Natural killer cell (primary cell): ENCODE data around the gene GFOD2. TPM values are rescaled to one million over a fixed set of nuclear protein-coding genes. Genes with fewer than 3 reads are reported as not detected.

Source experiments
- ATAC-seq, 3 donors: fragments of 150-1000 bp in 2 of 3; fragments of 200-7000 bp in 1 of 3; cut with Tn5 transposase; 1 replicate in 1 of 3; 2 replicates in 2 of 3; pipeline ENCODE4 v1.10.0; 2021; ENCODE audit warnings: mild to moderate bottlenecking in 2 of 3, moderate library complexity in 2 of 3
- DNase-seq, 2 donors: peaks; one replicate each; pipeline versions ENCODE4 v3.0.0 to v3.0.0-alpha.2; 2013 to 2021; ENCODE audit warnings: mixed read lengths in 1 of 2
- H3K27ac ChIP-seq: one replicate; pipeline ENCODE4 v1.5.1; 2013; ENCODE audit warnings: mild to moderate bottlenecking, low read length
- H3K27me3 ChIP-seq: one replicate; pipeline ENCODE4 v1.6.1; 2013; ENCODE audit warnings: low read length; ENCODE audit not compliant: control insufficient read depth, insufficient read depth
- H3K36me3 ChIP-seq: one replicate; pipeline ENCODE4 v1.6.1; 2013; ENCODE audit warnings: low read length; ENCODE audit not compliant: control insufficient read depth, insufficient read depth
- H3K4me1 ChIP-seq: one replicate; pipeline ENCODE4 v1.6.1; 2013; ENCODE audit warnings: low read length; ENCODE audit not compliant: control insufficient read depth, insufficient read depth
- H3K4me3 ChIP-seq: one replicate; pipeline ENCODE4 v1.5.1; 2013; ENCODE audit warnings: low read length
- H3K9me3 ChIP-seq: one replicate; pipeline ENCODE4 v1.6.1; 2013; ENCODE audit warnings: low read length; ENCODE audit not compliant: control insufficient read depth, insufficient read depth
- H3K27ac Mint-ChIP-seq, 2 donors: one replicate each; pipeline ENCODE4 v1.8.0; 2022; ENCODE audit warnings: mild to moderate bottlenecking in 2 of 2, mixed read lengths in 2 of 2, moderate library complexity in 1 of 2
- H3K27me3 Mint-ChIP-seq, 2 donors: one replicate each; pipeline ENCODE4 v1.8.0; 2022; ENCODE audit warnings: low read depth in 2 of 2, mixed read lengths in 2 of 2
- H3K36me3 Mint-ChIP-seq: one replicate; pipeline ENCODE4 v1.8.0; 2022; ENCODE audit warnings: mixed read lengths
- H3K4me1 Mint-ChIP-seq, 2 donors: one replicate each; pipeline ENCODE4 v1.8.0; 2022; ENCODE audit warnings: mixed read lengths in 2 of 2
- H3K4me3 Mint-ChIP-seq: one replicate; pipeline ENCODE4 v1.8.0; 2022; ENCODE audit warnings: mild to moderate bottlenecking, moderate library complexity, mixed read lengths
- H3K9me3 Mint-ChIP-seq, 2 donors: one replicate each; pipeline ENCODE4 v1.8.0; 2022; ENCODE audit warnings: mixed read lengths in 2 of 2
- CTCF ChIP-seq: fragments of 200-600 bp; IDR thresholded peaks from one replicate; pipeline ENCODE4 v1.8.0; 2022; ENCODE audit warnings: antibody characterized with exemption
- WGBS: methylation state at CpG from one replicate; pipeline ENCODE4 v1.1.7; 2013; ENCODE audit warnings: missing lambda C conversion rate; ENCODE audit not compliant: insufficient coverage; 5-methylcytosine and 5-hydroxymethylcytosine counted together
- intact Hi-C: fragments of 100-400 bp; cut with micrococcal nuclease; formaldehyde crosslinking; loops from one replicate; pipeline ENCODE4 v1.14.2; 2022
- total RNA-seq, 4 donors: library from RNA; stranded (reverse); fragments of 120-200 nt in 1 of 4; gene quantifications; one replicate each; pipeline versions ENCODE4 v1.2.3 to v1.2.4, GENCODE V29; 2013 to 2022

The GFOD2 gene
- total RNA-seq, 3 donors from 2014 or later (not counting 1 experiment from before 2014, with no cell fraction given): 6.5 to 10.9 (median 8.3) TPM

- intact Hi-C loops: no loop called here
- no peak overlapping the region for H3K27ac ChIP-seq
- no peak overlapping the region for H3K4me3 ChIP-seq
- H3K9me3 ChIP-seq: no peaks in the 10 kb centered on the region
- 87% methylated on average over 59 of the region's 59 CpGs for WGBS
- Mint-ChIP-seq H3K36me3 (no peaks in the 10 kb centered on the region), H3K27me3 (no peaks in the 10 kb centered on the region), H3K9me3 (no peaks in the 10 kb centered on the region), H3K4me1 (peaks cover 0 to 8% of the 10 kb centered on the region in 2 donors), H3K4me3 (no peak overlapping the region), H3K27ac (no peak overlapping the region)
- DNase-seq (no peak), ATAC-seq (peak in 2 of 3 donors; percentile 23 to 24)
- no peaks in the 10 kb centered on the region for H3K27me3 ChIP-seq
- no peaks in the 10 kb centered on the region for H3K4me1 ChIP-seq
- peaks cover 55% of the 10 kb centered on the region for H3K36me3 ChIP-seq
- no peak for TF ChIP-seq CTCF
These were observed 66.5 kb downstream of the GFOD2 start for GRCh38 chr16:67652578-67653127.

GRCh38 chr16:67651847-67652246 is 67.3 kb downstream of the GFOD2 start:
- Histone ChIP-seq H3K27ac (no peak overlapping the region), H3K4me3 (no peak overlapping the region), H3K4me1 (no peaks in the 10 kb centered on the region), H3K9me3 (no peaks in the 10 kb centered on the region), H3K27me3 (no peaks in the 10 kb centered on the region), H3K36me3 (peaks cover 53% of the 10 kb centered on the region)
- no peak for TF ChIP-seq CTCF
- Mint-ChIP-seq H3K36me3 (no peaks in the 10 kb centered on the region), H3K27me3 (no peaks in the 10 kb centered on the region), H3K27ac (peak overlapping the region in 1 of 2 donors; percentile 22), H3K9me3 (no peaks in the 10 kb centered on the region), H3K4me1 (peaks cover 0 to 8% of the 10 kb centered on the region in 2 donors), H3K4me3 (peak overlapping the region; percentile 13)
- DNase-seq: no peak
- WGBS: 97% methylated on average over 4 of the region's 4 CpGs
- intact Hi-C loops: no loop called here
- no peak for ATAC-seq

- H3K27me3 ChIP-seq: no peaks in the 10 kb centered on the region
- Mint-ChIP-seq H3K9me3 (no peaks in the 10 kb centered on the region), H3K27ac (peak overlapping the region in 1 of 2 donors; percentile 12), H3K4me1 (peaks cover 0 to 8% of the 10 kb centered on the region in 2 donors), H3K27me3 (no peaks in the 10 kb centered on the region), H3K36me3 (no peaks in the 10 kb centered on the region), H3K4me3 (no peak overlapping the region)
- DNase-seq (no peak), ATAC-seq (no peak)
- peaks cover 56% of the 10 kb centered on the region for H3K36me3 ChIP-seq
- intact Hi-C loops: no loop called here
- peaks cover 5% of the 10 kb centered on the region for H3K4me1 ChIP-seq
- no peak overlapping the region for H3K4me3 ChIP-seq
- no peak for TF ChIP-seq CTCF
- WGBS: 91% methylated on average over 7 of the region's 7 CpGs
- no peaks in the 10 kb centered on the region for H3K9me3 ChIP-seq
- H3K27ac ChIP-seq: no peak overlapping the region
These were observed 68.1 kb downstream of the GFOD2 start for GRCh38 chr16:67651039-67651438.

GRCh38 chr16:67650023-67650422 is 69.1 kb downstream of the GFOD2 start:
- H3K27ac Mint-ChIP-seq: no peak overlapping the region
- peaks cover 0 to 3% of the 10 kb centered on the region in 2 donors for H3K4me1 Mint-ChIP-seq
- DNase-seq: no peak
- Histone ChIP-seq H3K9me3 (no peaks in the 10 kb centered on the region), H3K27ac (no peak overlapping the region), H3K4me3 (no peak overlapping the region), H3K27me3 (no peaks in the 10 kb centered on the region), H3K36me3 (peaks cover 53% of the 10 kb centered on the region), H3K4me1 (peaks cover 14% of the 10 kb centered on the region)
- no peaks in the 10 kb centered on the region for H3K36me3 Mint-ChIP-seq
- ATAC-seq: no peak
- H3K4me3 Mint-ChIP-seq: no peak overlapping the region
- intact Hi-C loops: no loop called here
- WGBS: 92% methylated on average over 8 of the region's 8 CpGs
- H3K27me3 Mint-ChIP-seq: no peaks in the 10 kb centered on the region
- H3K9me3 Mint-ChIP-seq: no peaks in the 10 kb centered on the region
- no peak for TF ChIP-seq CTCF
